ENCODE measurements around the gene ATOSB. TPM values are rescaled to one million over a fixed set of nuclear protein-coding genes. Genes with fewer than 3 reads are reported as not detected.

ATOSB gene
- total RNA-seq, 1 experiment from 2014 or later, result 36.0 TPM

GRCh38 chr9:35114113-35114839, 1.4 kb downstream of the ATOSB start:
- DNase-seq (ENCODE audit: low read depth), result peak; percentile 95

DNA sequence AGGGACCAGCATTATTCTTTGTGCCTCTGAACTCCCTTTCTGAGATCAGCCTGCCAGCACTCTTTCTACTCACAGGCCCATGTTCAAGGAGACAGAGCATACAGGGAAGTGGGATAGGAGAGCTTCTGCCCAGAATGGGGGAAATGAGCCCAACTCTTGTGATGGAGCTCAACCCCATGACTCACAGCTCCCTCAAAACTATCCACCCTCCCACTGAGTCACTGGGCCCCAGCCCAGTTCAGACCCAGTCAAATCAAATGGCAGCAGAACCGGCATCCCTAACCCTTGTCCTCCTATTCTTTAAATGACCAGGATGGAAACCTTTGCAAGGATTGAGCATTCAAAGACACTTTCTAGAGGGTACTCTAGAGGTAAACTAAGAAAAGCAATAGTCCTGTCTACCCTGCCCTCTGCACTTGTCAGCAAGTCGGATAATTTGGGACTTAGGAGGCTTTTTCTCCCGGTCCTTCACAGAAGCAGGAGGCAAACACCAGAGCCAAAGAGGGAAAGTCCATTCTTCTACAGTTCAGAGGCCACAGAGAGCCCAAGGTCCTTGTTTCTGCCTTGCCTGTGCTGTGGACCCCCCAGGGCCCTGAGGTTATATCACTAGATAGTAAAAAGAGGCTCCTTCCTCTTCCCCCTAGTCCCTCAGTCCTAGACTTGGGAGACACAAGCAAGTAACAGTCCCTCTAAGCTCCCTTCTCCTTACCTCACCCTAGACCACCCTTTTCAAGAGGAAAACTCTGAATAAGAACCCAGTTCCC, 3.2 kb downstream of the ATOSB start:
- peak; percentile 71 for DNase-seq (ENCODE audit: low read depth)

DNA sequence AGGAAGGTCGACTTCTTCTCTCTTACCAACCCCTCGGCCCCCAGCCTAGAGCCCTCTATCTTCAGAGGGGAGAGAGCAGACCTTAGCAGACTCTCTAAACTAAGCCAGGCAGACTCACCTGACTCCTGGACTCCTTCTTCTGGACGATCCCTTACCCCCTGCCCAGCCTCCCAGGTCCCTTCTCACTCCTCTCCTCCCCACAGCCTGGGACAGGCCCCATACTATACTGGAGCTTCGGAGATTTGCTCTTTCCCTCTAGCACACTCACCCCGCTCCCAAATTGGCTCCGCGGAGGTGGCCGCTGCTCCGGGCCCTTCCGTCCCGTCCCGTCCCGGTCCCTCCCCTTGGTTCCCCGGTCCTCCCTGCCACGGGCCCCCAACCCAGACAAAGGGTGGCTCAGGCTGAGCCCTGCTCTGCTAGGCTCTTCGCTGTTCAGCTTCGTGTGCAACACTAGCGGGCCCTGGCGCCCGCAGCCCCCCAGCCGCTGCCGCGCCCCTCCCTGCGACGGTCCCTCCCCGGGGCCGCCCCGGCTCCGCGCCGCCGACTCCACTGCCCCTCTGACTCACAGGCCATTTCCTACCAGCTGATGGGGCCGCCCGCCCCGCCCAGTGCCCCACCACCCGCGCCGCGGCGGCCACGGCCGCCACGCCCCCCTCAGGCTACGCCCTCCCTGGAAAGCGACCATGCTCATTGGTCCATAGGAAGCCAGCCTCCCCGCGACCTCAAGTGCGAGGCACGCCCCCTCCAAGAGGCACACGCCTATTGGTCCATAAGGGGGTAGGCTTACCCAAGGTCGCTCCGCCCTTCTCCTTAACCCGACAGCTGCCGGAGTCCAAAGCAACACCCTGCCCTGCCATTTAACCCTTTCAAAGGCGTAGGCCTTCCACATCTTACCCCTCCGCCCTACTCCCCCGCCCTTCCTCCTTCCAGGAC, 4.4 kb downstream of the ATOSB start:
- DNase-seq (ENCODE audit: low read depth), result peak; percentile 98

DNA sequence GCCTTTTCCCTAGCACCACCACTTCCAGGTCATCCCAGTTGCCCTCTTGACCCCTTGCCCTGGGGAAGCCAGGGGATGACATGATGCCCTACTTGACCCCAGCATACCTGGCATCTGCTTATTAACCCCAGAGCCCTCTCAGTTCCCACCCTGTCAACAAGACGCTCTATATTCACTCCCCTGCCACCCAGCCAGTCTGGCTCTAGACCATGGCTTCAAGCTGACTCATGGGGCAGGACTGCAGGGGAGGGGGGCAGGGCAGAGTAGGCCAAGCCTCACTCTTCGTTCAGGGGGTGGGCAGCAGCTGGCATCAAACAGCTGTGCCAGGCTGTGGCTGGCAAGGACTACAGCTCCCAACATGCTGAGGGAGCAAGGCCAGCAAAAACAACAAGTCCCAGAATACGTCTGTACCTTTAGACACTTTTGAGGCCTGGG, 5.3 kb downstream of the ATOSB start:
- DNase-seq (ENCODE audit: low read depth), result peak; percentile 95

DNA sequence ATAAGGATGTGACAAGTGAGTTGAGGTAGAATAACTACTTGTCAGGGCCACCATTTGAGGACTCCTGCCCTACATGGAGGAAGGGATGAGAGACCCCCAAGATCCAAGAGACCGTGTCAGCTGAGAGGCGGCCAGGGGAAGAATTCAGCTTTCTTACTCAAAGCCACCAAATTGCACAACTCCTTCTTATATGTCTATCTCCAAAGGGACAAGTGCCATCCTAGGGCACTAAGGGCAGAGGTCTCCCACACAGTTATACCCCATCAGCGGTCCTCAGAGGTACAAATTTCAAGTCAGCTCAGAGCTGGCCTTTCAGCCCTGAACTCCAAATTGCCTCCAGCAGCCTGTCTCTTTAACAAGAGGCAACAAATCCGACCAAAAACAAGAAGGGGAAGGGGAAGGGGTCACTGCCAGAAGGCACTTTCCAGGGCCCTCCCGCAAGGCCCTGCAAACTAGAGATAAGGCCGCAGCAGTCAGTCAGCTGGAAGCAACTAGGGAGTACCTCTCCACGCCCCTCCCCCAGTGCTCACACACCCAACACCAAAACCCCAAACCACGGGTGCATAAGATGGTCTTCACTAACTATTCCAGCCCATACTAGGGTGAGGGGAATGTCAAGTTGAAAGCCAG, 6.6 kb downstream of the ATOSB start:
- DNase-seq (ENCODE audit: low read depth), result no peak

DNA sequence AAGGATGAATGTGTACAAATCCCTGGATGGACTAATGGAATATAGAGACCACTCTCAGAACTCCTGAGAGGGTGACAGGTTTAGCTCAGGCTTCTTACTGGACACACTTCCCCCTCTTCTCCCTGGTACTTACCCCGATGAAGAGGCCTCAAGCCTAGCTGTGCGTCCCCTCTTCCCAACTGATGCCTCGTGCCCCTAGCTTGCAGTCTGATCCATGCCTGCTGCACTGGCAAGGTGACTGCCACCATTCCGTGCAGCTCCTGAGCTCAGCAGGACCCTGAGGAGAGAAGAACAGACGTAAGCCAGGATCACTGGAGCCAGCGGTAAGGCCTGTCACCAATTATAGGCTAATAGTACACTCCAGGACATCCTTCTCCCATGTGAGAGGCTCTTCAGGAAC, 7.2 kb downstream of the ATOSB start:
- DNase-seq (ENCODE audit: low read depth), result no peak

DNA sequence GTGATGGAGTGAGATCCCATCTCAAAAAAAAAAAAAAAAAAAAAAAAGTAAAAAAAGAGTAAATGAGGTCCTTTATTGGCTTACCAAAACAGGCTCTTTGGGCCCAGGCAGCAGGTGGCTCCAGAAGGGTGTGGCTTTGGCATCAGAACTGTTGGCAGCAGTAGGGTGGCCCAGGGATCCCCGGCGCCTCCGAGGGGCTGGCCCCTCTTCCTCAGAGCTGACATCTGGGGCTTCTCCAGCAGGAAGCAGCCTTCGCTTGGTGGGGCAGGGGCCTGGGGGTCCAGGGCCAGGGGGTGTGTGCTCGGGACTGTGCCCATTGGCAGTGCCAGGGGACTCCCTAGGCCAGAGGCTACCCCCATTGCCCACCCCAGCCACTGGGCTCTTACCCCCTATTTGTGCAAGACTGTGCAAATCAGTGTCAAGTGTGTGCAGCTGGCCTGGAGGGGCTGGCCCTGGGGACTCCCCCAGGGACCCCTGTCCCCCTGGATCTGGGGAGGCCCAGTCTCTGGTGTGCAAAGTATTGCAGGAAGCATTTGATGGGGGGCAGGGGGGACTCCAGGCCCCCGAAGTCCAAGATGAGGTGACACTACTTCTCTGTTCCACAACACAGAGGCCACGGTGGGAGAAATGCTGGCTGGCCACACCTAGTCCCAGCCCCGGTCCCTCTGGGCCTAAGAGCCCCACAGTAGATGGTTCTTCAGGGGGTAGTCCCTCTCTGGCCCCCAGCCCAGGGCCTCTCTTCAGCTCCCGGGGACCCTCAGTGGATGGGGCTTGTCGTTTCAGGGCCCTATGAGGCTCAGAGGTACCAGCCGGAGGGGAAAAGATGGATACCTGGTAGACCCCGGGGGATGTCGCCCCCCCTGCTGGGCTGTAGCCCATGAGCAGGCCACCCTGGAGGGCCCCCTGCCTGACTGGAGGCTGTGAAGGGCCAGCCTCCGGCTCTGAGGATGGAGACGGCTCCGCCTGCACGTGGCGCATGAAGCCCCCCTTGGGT, 8.1 kb downstream of the ATOSB start:
- no peak for DNase-seq (ENCODE audit: low read depth)

GRCh38 chr9:35106343-35106730, 9.3 kb downstream of the ATOSB start:
- DNase-seq (ENCODE audit: low read depth), result no peak

DNA sequence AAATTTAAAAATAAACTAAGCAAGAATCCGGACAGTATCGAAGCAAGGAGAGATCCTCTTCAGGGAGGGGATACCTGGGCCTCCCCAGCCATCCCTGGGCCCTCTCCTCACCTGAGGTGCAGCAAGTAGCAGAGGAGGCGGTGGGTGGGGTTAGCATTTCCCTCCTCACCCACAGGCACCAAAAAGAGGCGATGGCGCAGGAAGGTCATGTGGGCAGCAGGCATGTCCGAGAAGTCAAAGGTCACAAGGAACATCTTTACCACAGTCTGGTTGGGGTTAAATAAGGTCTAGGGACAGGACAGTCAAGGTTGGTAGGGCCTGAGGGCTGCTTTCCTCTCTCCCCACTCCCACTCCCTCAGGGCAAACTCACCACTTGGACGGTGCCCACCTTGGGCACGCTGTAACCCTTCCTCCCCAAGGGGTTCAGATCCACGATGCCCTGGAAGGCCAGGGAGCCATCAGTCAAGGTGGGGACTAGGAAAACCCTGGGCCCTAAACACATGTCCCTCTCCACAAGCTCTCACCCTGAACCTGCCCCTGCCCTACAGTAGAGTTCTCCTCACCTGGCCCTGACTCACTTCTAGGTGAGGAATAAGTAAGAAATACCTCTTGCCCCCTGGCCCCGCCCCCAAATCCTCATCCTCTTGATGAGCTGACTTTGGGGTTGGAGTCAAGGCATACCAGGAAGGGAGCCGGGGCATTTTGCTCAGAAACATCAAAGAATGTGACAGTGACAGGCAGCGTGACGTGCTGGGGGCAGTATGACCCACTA, 9.9 kb downstream of the ATOSB start:
- DNase-seq (ENCODE audit: low read depth), result no peak

- no peak for DNase-seq (ENCODE audit: low read depth)
Measured at GRCh38 chr9:35105126-35105525, 10.5 kb downstream of the ATOSB start.

- DNase-seq (ENCODE audit: low read depth), result no peak
Measured at GRCh38 chr9:35104586-35104985, 11.1 kb downstream of the ATOSB start.

DNA sequence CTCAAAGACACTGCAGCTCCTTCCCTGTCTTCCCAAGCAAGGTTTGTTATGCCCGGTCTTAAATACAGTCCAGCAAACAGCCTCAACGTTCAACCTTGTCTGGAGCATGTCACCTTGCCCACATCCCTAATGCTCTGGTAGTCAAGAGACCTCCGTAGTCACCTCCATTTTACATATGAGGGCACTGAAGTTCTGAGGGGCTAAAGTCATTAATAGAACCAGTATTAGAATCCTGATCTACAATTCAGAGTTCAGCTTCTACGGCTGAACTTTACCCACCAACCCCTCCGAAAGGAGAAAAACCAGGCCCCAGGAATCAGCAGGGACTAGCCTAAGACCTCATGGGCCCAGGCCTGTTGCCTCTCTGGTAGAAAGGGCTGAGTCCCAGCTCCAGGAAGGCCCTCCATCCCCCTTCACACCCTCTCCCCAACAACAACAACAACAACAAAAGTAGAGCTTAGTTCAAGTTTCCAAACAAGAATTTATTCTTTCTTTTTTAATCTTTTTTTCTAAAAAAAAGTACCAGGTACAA, 11.9 kb downstream of the ATOSB start:
- no peak for DNase-seq (ENCODE audit: low read depth)

GRCh38 chr9:35102769-35103659, 12.6 kb downstream of the ATOSB start, which contains the start of gene STOML2:
TSS of gene STOML2 (minus strand) at chr9:35103131. CDS start at chr9:35103094, 37 bp downstream.
- DNase-seq (ENCODE audit: low read depth), result peak; percentile 95

DNA sequence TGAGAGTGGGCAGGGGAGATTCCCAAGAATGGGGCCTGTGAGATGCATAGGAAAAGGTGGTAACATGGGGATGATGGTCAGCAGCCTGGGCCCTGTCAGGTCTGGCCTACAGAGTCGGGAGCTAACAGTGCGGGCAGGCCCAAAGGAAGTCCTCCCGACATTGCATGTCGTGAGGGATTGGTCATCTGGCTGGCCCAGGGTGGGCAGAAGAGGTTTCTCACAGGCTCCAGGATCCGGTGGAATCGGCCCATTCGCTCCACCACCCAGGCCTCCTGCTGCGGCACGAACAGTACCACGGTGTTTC, 13.2 kb downstream of the ATOSB start:
- DNase-seq (ENCODE audit: low read depth), result no peak

GRCh38 chr9:35097573-35097972, 18.1 kb downstream of the ATOSB start:
- DNase-seq (ENCODE audit: low read depth), result no peak

- peak; percentile 69 for DNase-seq (ENCODE audit: low read depth)
Measured at GRCh38 chr9:35096035-35096849, 19.4 kb downstream of the ATOSB start, which contains the start of gene PIGO. TSS of gene PIGO (minus strand) at chr9:35096591. CDS start at chr9:35095565, 1,026 bp downstream.

DNA sequence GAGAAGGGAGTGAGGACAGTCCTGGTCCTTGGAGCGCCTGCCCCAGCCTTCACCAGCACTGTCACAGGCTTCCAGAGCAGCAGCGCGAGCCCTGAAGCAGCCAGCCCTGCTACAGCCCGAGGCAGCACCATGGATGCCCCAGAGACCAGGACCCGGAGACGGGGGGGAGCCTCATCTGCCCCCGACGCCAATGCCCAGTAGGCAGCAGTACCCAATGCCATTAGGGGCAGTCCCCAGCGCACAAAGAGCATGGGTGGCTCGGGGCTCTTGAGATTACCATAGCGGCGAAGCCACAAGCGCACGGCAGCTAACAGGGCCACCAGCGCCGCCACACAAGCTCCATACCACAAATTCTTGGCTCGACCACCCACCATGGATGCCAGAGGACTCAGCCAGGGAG, 24.1 kb downstream of the ATOSB start:
- no peak for DNase-seq (ENCODE audit: low read depth)
